Activated T-cell treated with anti-CD3 and anti-CD28 coated beads, Interleukin-2, amount 50 U/mL, for 24 hours (primary cell): ENCODE results near the gene MTMR10.

ENCODE experiments used
- DNase-seq: peaks from one replicate; pipeline ENCODE4 v3.0.0-alpha.2; 2020
- H3K27ac Mint-ChIP-seq: 2 replicates; pipeline ENCODE4 v1.8.0; 2020; ENCODE audit warnings: mild to moderate bottlenecking, mixed read lengths
- H3K27me3 Mint-ChIP-seq: 2 replicates; pipeline ENCODE4 v1.8.0; 2020; ENCODE audit warnings: mixed read lengths
- H3K36me3 Mint-ChIP-seq: 2 replicates; pipeline ENCODE4 v1.8.0; 2020; ENCODE audit warnings: low read depth, mixed read lengths
- H3K4me1 Mint-ChIP-seq: 2 replicates; pipeline ENCODE4 v1.8.0; 2020; ENCODE audit warnings: low read depth, mixed read lengths
- H3K4me3 Mint-ChIP-seq: 2 replicates; pipeline ENCODE4 v1.8.0; 2020; ENCODE audit warnings: mild to moderate bottlenecking, moderate library complexity, mixed read lengths
- H3K9me3 Mint-ChIP-seq: 2 replicates; pipeline ENCODE4 v1.8.0; 2020; ENCODE audit warnings: mixed read lengths

Gene MTMR10

GRCh38 chr15:30901889-30902288 lies 89.5 kb downstream of the MTMR10 start:
- no peak overlapping the region for H3K27ac Mint-ChIP-seq
- H3K4me3 Mint-ChIP-seq: no peak overlapping the region

DNA sequence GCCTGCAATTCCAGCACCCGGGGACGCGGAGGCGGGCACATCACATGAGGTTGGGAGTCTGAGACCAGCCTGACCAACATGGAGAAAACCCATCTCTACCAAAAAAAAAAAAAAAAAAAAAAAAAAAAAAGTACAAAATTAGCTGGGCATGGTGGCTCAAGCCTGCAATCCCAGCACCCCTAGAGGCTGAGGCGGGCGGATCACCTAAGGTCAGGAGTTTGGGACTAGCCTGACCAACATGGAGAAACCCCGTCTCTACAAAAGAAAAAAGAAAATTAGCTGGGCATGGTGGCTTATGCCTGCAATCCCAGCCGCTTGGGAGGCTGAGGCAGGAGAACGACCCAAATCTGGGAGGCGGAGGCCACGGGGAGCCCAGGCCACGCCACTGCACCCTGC lies 95.2 kb downstream of the MTMR10 start:
- H3K27ac Mint-ChIP-seq: no peak overlapping the region
- H3K36me3 Mint-ChIP-seq: peaks cover 25% of the 10 kb centered on the region
- no peak overlapping the region for H3K4me3 Mint-ChIP-seq
- DNase-seq: no peak
- H3K4me1 Mint-ChIP-seq: peaks cover 6% of the 10 kb centered on the region
- no peaks in the 10 kb centered on the region for H3K9me3 Mint-ChIP-seq
- no peaks in the 10 kb centered on the region for H3K27me3 Mint-ChIP-seq

More at GRCh38 chr15:30901889-30902288, 89.5 kb downstream of the MTMR10 start:
- Mint-ChIP-seq H3K4me1 (peaks cover 38% of the 10 kb centered on the region), H3K27me3 (no peaks in the 10 kb centered on the region), H3K9me3 (no peaks in the 10 kb centered on the region), H3K36me3 (peaks cover 62% of the 10 kb centered on the region)
- DNase-seq: no peak

DNA sequence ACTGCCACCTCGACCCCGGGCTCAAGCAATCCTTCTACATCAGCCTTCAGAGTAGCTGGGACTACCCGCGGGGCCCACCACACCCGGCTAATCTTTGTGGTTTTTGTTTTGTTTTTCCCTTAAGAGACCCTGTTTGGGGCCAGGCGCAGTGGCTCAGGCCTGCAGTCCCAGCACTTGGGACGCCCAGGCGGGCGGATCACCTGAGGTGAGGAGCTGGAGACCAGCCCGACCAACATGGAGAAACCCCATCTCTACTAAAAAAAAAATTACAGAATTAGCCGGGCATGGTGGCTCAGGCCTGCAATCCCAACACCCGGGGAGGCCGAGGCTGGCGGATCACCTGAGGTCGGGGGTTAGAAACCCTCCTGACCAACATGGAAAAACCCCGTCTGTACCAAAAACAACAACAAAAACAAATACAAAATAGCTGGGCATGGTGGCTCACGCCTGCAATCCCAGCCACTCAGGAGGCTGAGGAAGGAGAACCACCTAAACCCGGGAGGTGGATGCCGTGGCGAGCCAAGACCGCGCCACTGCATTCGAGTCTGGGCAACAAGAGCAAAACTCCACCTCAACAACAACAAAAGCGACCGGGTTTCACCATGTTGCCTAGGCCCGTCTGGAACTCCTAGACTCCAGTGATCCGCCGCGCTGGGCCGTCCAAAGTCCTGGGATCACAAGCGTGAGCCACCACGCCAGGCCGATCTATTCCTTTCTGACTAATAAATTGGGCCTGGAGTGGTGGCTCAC lies 95.8 kb downstream of the MTMR10 start:
- no peak for DNase-seq
- H3K4me3 Mint-ChIP-seq: no peak overlapping the region
- no peaks in the 10 kb centered on the region for H3K27me3 Mint-ChIP-seq
- H3K4me1 Mint-ChIP-seq: peaks cover 6% of the 10 kb centered on the region
- no peak overlapping the region for H3K27ac Mint-ChIP-seq
- no peaks in the 10 kb centered on the region for H3K9me3 Mint-ChIP-seq
- H3K36me3 Mint-ChIP-seq: peaks cover 22% of the 10 kb centered on the region

DNA sequence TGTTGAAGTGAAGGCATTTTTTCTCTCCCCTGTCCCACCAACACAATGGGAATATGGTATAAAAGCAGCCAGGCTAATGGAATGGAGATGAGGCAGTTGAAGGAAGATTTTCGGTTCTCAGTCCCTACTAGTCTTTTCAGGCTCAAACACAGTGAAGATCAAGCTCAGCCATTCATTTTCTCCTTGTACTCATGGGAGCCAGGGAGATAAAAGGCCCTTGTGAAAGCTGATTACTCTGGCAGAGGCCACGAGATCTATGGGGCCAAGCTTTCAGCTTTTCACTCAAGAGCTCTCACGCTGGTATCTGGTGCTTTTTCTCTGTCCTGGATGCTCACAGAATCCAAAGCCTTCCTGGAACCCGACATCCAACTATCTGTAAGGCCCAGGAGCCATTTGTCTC lies 102.2 kb downstream of the MTMR10 start:
- DNase-seq: no peak
- no peaks in the 10 kb centered on the region for H3K27me3 Mint-ChIP-seq
- H3K9me3 Mint-ChIP-seq: no peaks in the 10 kb centered on the region
- H3K4me1 Mint-ChIP-seq: peaks cover 2% of the 10 kb centered on the region
- no peak overlapping the region for H3K27ac Mint-ChIP-seq
- H3K4me3 Mint-ChIP-seq: no peak overlapping the region
- H3K36me3 Mint-ChIP-seq: peaks cover 33% of the 10 kb centered on the region
